Ramos (cell line): Measurements from ENCODE around the gene PLA2G6.
"Not testable (repeated sequence)": the region's sequence is repeated elsewhere in the genome, so short reads cannot be mapped to it uniquely, and the experiment has no call there.

Source experiments
- in situ Hi-C: fragments of 300-500 bp; cut with MboI; formaldehyde crosslinking; loops from one replicate; pipeline ENCODE4 v1.14.3; 2022; ENCODE audit warnings: low sequenced_read_pairs; ENCODE audit not compliant: unreplicated experiment

PLA2G6 gene

GRCh38 chr22:38097557-38098409 is 83.8 kb downstream of the PLA2G6 start:
- in situ Hi-C loops: no loop called here

DNA sequence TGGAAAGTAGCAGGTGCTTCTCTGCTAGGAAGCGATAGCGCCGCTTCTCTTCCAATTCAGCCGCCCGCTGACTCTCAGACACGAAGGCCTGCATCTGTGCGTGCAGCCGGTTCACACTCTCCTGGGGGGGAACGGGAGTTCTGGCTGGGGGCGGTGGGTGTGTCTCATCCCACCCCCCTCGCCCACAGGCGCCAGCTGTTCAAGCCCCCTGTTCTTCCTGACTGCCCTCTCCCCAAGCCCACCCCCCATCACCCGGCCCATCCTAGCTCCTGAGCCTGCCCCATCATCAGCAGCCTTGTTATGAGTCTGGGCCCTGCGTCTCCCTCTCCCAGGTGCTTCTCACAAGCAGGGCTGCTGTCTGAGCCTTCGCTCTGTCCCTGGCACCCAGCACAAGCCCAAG is 84.6 kb downstream of the PLA2G6 start:
- in situ Hi-C loops: no loop called here

GRCh38 chr22:38089474-38089851 is 92.2 kb downstream of the PLA2G6 start:
- in situ Hi-C loops: no loop called here

- in situ Hi-C loops: no loop called here
Observed at GRCh38 chr22:38088629-38089473, 92.8 kb downstream of the PLA2G6 start.

DNA sequence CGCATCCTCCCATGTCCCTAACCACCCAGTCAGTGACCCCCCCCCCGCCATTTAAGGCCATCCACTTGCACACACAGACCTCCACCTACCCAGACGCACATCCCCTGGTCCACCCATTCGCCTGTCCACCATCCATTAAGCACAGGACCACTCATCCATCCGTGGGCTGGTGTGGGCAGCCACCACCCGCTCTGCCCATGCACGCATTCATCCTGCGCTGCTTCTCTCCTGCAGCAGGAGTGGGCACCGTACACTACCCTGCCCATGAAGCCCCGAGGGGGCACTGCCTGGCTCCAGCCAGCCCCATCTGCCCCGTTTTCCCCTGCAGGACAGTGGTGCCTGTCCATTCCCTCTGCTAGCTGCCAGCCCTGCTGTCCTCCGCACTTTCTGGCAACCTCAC is 93.8 kb downstream of the PLA2G6 start:
- in situ Hi-C loops: no loop called here

GRCh38 chr22:38086942-38087341 is 94.7 kb downstream of the PLA2G6 start:
- in situ Hi-C loops: no loop called here

- in situ Hi-C loops: no loop called here
Observed at GRCh38 chr22:38086001-38086845, 95.4 kb downstream of the PLA2G6 start.

- in situ Hi-C loops: no loop called here
Observed at GRCh38 chr22:38085501-38085900, 96.1 kb downstream of the PLA2G6 start.

DNA sequence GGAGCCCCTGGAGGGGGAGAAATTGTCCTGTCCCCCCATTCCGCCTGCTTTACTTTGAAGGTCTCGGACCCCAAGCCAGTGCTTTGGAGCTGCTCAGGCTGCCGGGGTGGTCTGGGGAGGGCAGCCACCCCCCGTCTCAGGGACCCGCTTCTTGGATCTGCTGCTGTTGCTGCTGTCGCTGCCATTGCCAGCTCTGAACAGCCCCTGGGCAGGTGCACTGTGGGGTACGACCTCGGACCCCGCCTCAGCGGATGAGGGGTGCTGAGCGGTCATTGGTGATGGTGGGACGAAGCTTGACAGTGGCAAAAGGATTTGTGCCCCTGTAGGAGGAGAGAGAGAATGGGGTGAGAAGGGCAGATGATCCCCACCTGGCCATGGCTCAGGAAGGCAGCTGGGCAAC is 96.6 kb downstream of the PLA2G6 start:
- in situ Hi-C loops: no loop called here

DNA sequence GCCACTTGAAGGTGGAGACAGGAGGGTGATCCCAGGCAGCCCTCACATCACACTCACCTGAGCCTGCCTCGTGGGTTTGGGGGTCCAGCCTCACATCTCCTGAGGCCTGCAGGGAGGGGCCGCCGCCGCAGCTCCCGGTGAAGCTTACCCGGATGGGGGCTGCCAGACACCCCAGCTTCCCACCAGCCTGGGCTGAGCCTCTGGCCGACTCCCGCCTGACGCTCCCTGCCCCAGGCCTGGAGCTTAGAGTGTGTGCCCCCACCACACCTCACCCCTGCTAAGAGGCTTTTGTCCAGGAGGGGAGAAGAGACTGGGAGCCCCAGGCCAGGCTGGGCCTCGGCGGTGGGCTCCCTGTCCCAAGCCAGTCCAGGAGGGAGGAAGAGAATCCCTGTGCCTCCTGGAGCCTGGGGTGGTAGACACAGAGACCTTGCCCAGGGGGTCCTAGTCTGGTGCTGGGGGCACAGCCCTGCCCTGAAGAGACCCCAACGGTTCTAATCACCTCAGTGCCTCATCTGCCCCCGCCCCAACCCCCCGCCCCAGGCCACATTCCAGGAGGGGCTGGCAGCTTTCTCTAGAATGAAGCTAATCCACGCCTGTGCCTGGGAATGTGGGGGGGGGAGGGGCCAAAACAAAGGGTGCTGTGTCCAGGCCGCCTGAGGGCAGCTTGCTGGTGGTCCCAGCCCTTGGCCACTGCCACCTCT is 97.5 kb downstream of the PLA2G6 start, which contains the start of gene SLC16A8:
Gene SLC16A8 (minus strand): TSS at position 254 of the 701 bp plus-strand sequence. CDS start 1,311 bp downstream, outside the sequence.
- in situ Hi-C loops: no loop called here

DNA sequence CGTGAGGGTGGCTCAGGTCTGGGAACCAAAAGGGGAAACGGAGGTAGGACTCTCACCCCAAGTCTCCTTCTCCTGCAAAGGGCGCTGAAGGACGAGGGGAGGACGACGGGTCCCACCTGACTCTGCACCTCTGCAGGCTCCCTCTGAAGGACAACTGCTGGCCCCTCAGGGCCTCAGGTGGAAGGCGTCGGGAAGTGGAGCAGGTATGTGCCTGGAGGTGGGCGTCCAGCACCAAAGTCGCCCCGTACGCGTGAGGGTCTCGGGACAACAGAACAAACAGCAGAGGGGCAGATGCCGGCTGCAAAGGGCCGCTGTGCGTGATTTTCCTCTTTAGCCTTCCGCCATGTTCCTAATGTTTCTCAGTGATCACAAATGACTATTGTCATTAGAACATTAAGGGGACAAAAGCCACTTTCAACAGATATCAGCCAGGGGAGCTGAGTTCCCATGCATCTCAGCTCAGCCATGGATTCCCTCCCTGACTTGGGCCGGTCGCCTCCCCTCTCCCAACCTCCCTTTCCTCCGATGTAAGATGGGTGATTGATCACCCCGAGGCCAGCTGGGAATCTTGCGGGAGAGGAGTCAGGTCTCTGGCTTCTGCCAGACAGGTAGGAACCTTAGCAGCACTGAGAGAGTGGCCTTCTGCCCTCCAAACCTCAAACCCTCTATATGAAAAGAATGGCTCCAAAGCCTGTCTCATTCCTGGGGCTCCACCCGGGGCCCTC is 98.5 kb downstream of the PLA2G6 start:
- in situ Hi-C loops: no loop called here

DNA sequence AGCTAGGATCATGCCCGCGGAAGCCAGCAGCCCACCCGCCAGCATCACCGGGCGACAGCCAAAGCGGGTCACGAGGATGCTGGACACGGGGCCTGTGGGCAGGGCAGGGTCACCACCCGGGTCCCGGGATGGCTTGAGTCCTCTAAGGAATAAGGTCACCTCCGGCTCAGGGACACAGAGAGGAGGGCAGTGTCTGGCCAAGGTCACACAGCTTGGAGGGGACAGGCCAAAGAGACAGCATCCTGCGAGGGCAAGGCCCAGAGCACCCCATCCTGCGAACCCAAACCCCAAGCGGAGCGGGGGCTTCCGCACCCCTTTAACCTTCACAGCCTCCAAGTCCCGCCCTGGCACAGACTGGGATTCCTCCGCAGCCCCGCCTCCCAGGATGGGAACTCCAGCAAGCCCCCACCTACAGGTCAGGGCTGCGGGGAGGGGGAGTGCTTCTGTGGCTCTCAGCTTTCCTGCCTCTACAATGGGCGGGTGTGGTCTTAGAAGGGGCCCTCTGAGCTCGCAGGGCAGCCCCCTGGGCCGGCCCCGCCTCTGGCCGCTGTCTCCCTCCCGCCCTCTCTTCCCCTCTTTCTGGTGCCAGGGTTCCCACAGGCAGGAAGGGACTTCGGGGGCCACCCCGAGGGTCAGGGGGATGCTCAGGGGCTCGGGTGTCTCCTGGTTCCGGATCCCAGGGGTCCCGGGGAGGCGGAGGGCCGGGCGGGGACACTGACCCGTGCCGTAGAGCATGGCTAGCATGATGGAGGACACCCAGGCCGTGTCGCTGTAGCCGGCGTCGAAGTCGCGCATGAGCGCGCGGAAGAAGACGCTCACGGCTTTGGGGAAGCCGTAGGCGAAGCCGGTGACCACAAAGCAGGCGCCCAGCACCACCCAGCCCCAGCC is 99.4 kb downstream of the PLA2G6 start:
- in situ Hi-C loops: no loop called here

DNA sequence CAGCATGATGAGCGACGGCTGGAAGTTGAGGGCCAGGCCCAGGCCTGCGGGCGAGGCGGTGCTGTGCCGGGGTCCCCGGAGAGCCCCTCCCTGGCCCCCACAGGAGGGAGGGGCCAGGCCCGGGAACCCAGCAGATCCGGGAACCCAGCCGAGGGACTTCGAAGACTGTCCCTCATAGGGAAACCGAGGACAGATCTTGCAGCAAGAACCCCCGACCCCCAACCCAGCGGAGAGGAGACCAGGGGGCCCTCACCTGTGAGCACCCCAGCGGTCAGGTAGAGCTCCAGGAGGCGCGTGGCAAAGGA is 100.0 kb downstream of the PLA2G6 start:
- in situ Hi-C loops: no loop called here

DNA sequence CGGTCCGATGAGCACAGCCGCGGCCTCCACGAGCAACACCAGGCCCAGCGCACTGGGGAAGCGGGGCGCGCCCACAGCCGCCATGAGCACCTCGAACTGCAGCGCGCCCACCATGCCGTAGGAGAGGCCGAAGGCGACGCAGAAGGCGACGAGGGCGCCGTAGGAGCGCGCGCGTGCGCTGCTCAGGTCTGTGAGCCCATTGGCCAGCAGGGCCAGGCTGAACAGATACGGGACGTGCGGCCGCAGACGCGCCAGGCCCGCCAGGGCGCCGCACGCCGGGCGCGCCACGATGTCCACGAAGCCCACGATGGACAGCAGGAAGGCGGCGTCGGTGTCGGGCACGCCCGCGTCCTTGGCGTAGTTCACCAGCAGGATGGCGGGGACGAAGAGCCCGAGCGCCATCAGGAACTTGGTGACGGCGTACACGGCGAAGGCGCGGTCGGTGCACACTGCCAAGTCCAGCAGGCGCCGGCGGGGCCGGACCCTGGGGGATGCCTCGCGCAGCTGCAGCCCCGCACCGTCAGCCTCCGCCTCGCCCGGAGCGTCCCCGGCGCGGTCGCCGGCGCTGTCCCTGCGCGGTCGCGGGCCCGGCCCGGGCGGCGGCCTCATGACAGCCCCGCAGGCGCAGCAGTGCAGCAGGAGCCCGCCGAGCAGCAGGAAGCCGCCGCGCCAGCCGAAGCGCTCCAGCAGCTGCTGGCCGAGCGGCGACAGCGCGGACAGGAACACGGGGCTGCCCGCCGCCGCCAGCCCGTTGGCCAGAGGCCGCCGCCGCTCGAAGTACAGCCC is 100.6 kb downstream of the PLA2G6 start:
- in situ Hi-C loops: no loop called here

GRCh38 chr22:38080474-38080849 is 101.2 kb downstream of the PLA2G6 start:
- in situ Hi-C loops: no loop called here

GRCh38 chr22:38079804-38080203 is 101.8 kb downstream of the PLA2G6 start:
- in situ Hi-C loops: no loop called here

DNA sequence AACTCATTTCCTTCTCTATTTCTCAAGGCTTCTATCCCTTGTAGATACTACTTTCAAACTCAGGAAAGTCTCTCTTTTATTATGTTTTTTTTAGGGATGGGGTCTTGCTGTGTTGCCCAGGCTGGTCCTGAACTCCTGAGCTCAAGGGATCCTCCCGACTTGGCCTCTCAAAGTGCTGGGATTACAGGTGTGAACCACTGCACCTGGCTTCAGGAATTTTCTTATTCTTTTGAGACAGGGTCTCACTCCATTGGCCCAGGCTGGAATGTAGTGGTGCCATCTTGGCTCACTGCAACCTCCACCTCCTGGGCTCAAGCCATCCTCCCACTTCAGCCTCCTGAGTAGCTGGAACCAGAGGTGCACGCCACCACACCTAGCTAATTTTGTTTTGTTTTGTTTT is 102.4 kb downstream of the PLA2G6 start:
- in situ Hi-C loops: not testable (repeated sequence)
